ENCODE data around the gene TXNDC11.

TXNDC11 gene

GRCh38 chr16:11719171-11719570, 23.5 kb downstream of the TXNDC11 start:
- no peak for DNase-seq

- DNase-seq, result no peak
Observed at GRCh38 chr16:11717811-11718210, 24.8 kb downstream of the TXNDC11 start.

DNA sequence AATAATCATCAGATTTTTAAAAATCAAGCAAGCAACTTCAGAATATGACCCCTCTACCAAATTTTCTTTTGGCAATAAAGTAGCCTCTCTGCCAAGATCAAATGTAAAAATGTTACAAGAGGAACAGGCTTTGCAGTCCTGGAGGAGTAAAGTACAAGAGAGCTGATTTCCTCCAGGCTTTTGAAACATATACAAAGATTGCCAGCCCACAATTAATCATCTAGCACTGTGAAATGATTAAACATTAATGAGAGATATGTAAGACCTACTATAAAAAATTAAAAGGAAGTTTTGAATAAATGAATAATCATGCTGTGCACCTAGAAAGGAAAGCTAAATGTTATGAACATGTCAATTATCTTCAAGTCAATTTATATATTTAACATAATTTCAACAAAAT, 26.3 kb downstream of the TXNDC11 start:
- DNase-seq, result no peak

GRCh38 chr16:11715246-11715947, 27.3 kb downstream of the TXNDC11 start:
- no peak for DNase-seq

GRCh38 chr16:11712122-11712521, 30.5 kb downstream of the TXNDC11 start:
- DNase-seq, result no peak

GRCh38 chr16:11711662-11712061, 31.0 kb downstream of the TXNDC11 start:
- DNase-seq, result no peak

GRCh38 chr16:11708421-11708820, 34.2 kb downstream of the TXNDC11 start:
- DNase-seq, result no peak

- DNase-seq, result no peak
Observed at GRCh38 chr16:11707679-11708197, 34.9 kb downstream of the TXNDC11 start.

GRCh38 chr16:11706180-11706742, 36.4 kb downstream of the TXNDC11 start:
- no peak for DNase-seq

DNA sequence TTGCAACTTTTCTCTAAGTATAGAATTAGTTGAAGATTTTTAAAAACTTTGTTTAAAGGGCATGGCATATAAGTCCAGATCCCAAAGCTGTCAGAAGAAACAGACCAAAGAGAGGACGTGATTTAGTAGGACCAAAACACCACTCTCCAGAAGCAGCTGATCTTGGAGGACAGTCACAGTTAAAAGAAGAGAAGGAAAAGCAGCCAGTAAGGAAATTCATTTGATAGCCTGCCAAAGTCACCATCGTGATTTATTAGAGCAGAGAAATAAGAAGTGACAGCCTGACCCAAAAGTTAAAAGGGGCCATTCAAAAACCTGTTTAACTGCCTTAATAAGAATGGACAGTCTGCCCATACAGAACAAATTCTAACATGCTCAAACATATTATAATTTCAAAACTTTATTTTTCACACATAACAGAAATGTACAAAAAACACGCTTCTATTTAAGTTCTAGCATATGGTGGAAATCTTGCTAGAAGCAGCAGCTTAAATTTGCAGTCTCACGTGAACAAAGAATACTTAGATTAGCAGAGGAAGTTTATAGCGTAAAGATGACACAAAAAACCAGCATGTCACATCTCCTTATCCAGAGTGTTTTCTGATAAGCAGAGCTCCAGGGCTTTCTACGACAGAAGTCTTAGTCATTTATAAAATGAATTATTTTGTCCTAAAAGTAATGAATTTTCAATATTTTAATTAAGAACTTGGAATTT, 37.2 kb downstream of the TXNDC11 start:
- DNase-seq, result no peak

DNA sequence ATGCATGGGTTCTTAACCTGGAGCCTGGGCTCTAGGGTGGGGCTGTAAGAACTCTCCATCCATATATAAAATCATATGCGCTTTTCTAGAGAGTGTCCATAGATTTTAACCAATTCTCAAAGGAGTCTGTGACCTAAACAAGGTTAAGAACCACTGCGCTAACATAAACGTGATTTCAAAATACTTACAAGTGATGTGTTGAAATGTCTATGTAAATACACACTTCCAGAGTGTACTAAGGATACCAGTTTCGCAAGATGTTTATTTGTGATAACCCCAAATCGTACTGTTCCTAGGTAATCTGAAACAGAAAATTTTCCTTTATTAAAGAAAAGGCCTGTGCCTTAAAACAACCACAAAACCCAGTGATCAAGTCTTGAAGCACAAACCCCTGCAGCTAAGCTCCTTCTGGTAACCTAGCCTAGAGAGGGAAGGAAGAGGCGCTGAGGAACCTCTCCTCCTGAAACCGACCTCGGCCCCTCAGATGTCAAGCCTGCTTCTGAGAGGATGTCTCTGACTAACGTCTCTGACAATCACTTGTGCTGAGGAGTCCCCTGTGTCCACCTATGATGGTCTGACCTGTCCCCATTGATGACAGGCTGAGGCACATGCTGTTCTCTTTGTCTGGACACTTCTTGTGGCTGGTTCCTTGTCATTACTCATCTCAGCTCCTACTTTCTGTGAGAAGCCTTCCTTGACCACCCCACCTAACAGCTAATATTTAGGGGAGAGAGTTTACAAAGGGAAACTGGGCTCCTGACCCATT, 42.2 kb downstream of the TXNDC11 start:
- no peak for DNase-seq

DNA sequence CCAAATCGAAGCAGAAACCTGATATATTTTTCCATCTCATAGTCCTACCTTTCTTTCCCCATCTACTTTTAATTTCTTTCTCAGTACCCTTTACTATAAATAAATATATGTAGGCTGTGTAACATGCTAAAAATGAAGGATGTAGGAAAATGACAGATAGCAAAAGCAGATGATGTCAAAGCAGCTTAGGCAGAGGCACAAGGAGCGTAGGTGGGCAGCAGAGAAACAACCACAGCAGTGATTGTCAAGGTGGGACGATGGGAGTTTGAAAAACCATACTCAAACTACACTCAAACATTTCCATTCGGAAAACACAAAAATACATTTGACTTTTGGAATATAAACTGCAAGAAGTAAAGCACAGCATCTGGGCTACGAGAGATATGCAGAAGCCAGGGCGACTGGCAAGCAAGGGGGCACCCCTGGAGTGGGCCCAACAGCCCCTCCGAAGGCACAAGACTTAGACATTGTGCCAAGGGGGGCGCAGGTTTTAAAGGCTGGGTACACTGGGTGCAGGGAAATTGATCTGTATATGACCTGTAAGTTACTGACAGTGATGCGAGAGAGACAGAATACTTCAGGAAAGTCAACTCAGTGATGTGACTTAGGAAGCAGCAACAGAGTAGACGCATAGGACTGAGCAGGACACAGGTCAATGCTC, 43.3 kb downstream of the TXNDC11 start:
- DNase-seq, result no peak

- no peak for DNase-seq
Observed at GRCh38 chr16:11698271-11698689, 44.4 kb downstream of the TXNDC11 start.

DNA sequence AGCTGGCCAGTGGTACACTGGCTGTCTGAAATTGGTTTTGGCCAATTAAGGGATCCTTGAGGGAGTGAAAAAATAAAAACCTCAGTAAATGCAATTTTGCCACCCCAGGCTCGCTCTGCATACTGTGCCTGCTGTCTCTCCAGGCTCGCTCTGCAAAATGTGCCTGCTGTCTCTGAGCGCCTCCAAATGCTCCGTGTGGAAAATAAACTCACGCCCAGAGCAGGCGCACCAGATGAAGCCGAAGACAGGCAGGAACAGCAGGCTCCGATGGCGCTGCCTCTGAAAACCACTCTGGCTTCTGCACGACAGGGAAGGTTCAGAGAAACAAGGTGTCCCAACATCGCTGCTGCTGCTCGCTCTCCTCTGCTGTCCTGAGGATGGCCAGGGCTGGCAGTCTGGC, 45.3 kb downstream of the TXNDC11 start:
- no peak for DNase-seq

- no peak for DNase-seq
Observed at GRCh38 chr16:11696266-11697012, 46.2 kb downstream of the TXNDC11 start.

DNA sequence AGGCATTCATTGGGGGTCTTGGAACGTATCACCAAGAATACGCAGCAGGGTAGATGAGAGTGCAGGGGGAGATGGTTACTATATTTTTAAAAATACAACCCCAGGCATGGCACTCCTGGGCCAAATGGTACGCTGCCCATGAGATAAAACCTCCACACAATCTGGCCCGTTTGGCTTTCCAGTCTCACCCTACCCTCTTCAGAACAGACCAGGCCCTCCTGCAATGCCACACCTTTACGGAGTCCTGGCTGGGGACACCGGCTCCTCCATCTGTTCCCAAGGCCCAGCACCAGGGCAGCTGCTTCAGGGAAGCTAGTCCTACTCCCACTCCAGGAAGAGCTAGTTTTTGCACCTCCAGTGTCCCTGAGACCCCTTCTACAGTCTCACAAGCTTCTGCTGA, 50.0 kb downstream of the TXNDC11 start:
- DNase-seq, result no peak

- no peak for DNase-seq
Observed at GRCh38 chr16:11692171-11692570, 50.5 kb downstream of the TXNDC11 start.

DNA sequence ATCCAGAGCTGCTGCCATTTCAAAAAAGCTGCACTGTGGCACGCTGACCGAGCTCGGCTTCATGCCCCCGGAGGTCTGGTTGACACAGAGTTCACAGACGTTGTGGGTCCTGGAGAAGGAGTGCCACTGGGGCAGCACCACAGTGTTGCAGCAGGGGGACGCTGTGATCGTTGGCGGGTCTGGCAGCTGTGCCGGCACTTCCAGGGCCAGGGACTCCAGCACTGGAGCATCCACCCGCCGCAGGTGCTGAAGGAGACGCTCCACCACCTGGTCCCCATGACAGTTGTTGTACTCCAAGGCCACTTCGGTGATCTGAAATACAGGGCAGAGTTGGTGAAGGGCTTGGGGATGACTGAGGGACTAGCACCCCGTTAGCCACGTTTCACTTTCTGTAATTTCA, 50.9 kb downstream of the TXNDC11 start:
- no peak for DNase-seq

- no peak for DNase-seq
Observed at GRCh38 chr16:11691235-11691634, 51.4 kb downstream of the TXNDC11 start.

DNA sequence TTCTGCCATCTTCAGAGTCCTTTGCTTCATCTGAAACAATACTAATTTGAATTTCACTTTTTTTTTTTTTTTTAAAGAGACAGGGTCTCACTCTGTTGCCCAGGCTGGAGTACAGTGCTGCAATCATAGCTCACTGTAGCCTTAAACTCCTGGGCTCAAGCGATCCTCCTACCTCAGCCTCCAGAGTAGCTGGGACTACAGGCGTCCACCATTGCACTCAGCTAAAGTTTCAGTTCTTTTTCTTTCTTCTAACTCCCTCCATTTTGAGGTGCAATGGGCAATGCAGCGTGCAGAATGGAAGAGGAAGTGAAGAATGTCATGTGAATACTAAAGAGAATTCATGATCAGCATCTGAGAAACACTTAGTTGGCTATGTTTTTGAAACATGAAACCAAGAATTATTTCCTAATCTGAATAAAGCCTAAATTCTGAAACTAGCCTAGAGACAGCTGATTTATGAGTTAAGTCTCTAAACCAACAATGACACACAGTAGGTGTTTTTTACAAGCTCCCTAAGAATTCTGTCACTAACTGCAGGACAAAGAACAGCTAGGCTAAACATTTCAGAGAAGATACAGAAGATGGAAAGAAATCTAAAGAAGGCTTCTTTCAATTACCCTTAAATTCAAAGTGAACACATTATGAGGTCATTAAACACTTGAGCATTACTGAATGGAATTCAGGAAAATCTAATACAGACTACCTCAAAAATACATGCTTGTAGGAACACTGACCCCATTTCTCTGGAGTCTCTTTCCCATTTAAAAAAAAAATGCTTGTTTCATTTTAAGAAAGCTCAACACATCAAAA, 53.4 kb downstream of the TXNDC11 start:
- no peak for DNase-seq

DNA sequence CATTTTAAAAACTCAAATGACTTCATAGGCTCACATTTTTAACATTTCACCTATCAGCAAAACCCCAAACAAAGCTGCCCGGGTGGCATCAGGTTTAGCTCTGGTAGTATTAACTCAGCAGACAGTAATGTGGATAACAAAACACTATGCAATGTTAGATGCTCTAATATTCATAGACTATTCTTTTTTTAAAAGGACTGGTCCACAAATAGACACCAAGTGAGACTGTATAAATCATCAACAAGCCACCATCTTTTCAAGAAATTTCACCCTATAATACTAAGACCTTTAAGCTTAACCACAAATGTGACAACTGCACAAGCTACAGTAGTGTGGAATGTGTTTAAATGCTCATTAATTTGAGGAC, 54.2 kb downstream of the TXNDC11 start:
- DNase-seq, result no peak

All from NCI-H446 (cell line).